ENCODE results near the gene GRIA4. TPM values are rescaled to one million over a fixed set of nuclear protein-coding genes. Genes with fewer than 3 reads are reported as not detected.
A peak's percentile ranks its signal among the peaks of the same experiment; 100 is the strongest.

Gene GRIA4
- polyA plus RNA-seq, 1 of the 3 experiments (the other 2 are of a cell fraction): 0.02 TPM

- Histone ChIP-seq H3K27me3 (ENCODE audit: insufficient read depth) (no peaks in the 10 kb centered on the region), H3K36me3 (replicated peaks in 1 of 2; ENCODE audit: control insufficient read depth in 1 of 2, insufficient read depth in 2 of 2, low read length in 1 of 2) (no peaks in the 10 kb centered on the region), H2AFZ (ENCODE audit: low read depth) (no peak overlapping the region), H3K79me2 (ENCODE audit: insufficient read depth) (no peaks in the 10 kb centered on the region), H3K9ac (no peak overlapping the region), H3K4me2 (no peak overlapping the region), H3K9me2 (no peaks in the 10 kb centered on the region), H3K4me1 (ENCODE audit: control insufficient read depth in 1 of 2, insufficient read depth in 2 of 2, low read depth in 1 of 2, low read length in 1 of 2) (no peaks in the 10 kb centered on the region), H3K4me3 (ENCODE audit: low read depth in 2 of 2, low read length in 1 of 2) (no peak overlapping the region), H4K20me1 (ENCODE audit: insufficient read depth) (no peaks in the 10 kb centered on the region), H3K9me3 (no peaks in the 10 kb centered on the region), H3F3A (replicated peaks; ENCODE audit: insufficient read depth) (no peaks in the 10 kb centered on the region), H3K27ac (ENCODE audit: low read depth in 2 of 2, low read length in 1 of 2) (no peak overlapping the region)
- WGBS (ENCODE audit: low lambda C conversion rate): 49% methylated on average over 2 of the region's 2 CpGs
- TF ChIP-seq RFX5 (IDR thresholded peaks at IDR 0.05; ENCODE audit: low read length): no peak
- no peak for TF ChIP-seq NRF1 (IDR thresholded peaks at IDR 0.05; ENCODE audit: low read depth, low read length)
- TF ChIP-seq FOSL2 (IDR thresholded peaks at IDR 0.05; ENCODE audit: borderline replicate concordance, low read depth): peak; percentile 22; the same call in 1 of the 2 replicates
- TF ChIP-seq MEF2A (IDR thresholded peaks at IDR 0.05; ENCODE audit: borderline replicate concordance, low read depth): peak; percentile 71; the same call in 1 of the 2 replicates
- TF ChIP-seq FOXM1 (IDR thresholded peaks at IDR 0.05; ENCODE audit: low read depth): no peak
- no peak for TF ChIP-seq GATA2 (CRISPR knock-in tag; IDR thresholded peaks at IDR 0.05)
- POLR2A ChIA-PET: no interaction called here
- no peak for DNase-seq
- CTCF ChIA-PET: no interaction called here
Observed at GRCh38 chr11:105588001-105588400, 21.9 kb upstream of the GRIA4 start.

GRCh38 chr11:105589346-105589745 is 20.5 kb upstream of the GRIA4 start:
- H3K36me3 ChIP-seq (replicated peaks in 1 of 2; ENCODE audit: control insufficient read depth in 1 of 2, insufficient read depth in 2 of 2, low read length in 1 of 2): no peaks in the 10 kb centered on the region
- WGBS (ENCODE audit: low lambda C conversion rate): 47% methylated on average over 4 of the region's 4 CpGs
- no peak overlapping the region for H3K4me2 ChIP-seq
- H3K9me3 ChIP-seq: no peaks in the 10 kb centered on the region
- H3K4me3 ChIP-seq (ENCODE audit: low read depth in 2 of 2, low read length in 1 of 2): no peak overlapping the region
- H3K79me2 ChIP-seq (ENCODE audit: insufficient read depth): no peaks in the 10 kb centered on the region
- H3K27me3 ChIP-seq (ENCODE audit: insufficient read depth): no peaks in the 10 kb centered on the region
- POLR2A ChIA-PET: no interaction called here
- no peak overlapping the region for H2AFZ ChIP-seq (ENCODE audit: low read depth)
- CTCF ChIA-PET: interaction anchor here (0.7 kb wide), 1 partner anchor 26 kb away, joined by 3 read pairs; no protein-coding TSS in a partner anchor
- TF ChIP-seq JUND (IDR thresholded peaks at IDR 0.05): no peak
- TF ChIP-seq GATA2 (CRISPR knock-in tag; IDR thresholded peaks at IDR 0.05): no peak
- no peak for TF ChIP-seq CHD2 (IDR thresholded peaks at IDR 0.05; ENCODE audit: low read length, partially characterized antibody)
- TF ChIP-seq TCF12 (IDR thresholded peaks at IDR 0.05): no peak
- TF ChIP-seq MEF2A (IDR thresholded peaks at IDR 0.05; ENCODE audit: borderline replicate concordance, low read depth): no peak
- H3K4me1 ChIP-seq (ENCODE audit: control insufficient read depth in 1 of 2, insufficient read depth in 2 of 2, low read depth in 1 of 2, low read length in 1 of 2): no peaks in the 10 kb centered on the region
- H3K9ac ChIP-seq: no peak overlapping the region
- no peak for DNase-seq
- H3F3A ChIP-seq (replicated peaks; ENCODE audit: insufficient read depth): no peaks in the 10 kb centered on the region
- H4K20me1 ChIP-seq (ENCODE audit: insufficient read depth): no peaks in the 10 kb centered on the region
- no peak overlapping the region for H3K27ac ChIP-seq (ENCODE audit: low read depth in 2 of 2, low read length in 1 of 2)
- no peaks in the 10 kb centered on the region for H3K9me2 ChIP-seq

- no peaks in the 10 kb centered on the region for H3K27me3 ChIP-seq (ENCODE audit: insufficient read depth)
- POLR2A ChIA-PET: no interaction called here
- H3K27ac ChIP-seq (ENCODE audit: low read depth in 2 of 2, low read length in 1 of 2): no peak overlapping the region
- H3K36me3 ChIP-seq (replicated peaks in 1 of 2; ENCODE audit: control insufficient read depth in 1 of 2, insufficient read depth in 2 of 2, low read length in 1 of 2): no peaks in the 10 kb centered on the region
- no peaks in the 10 kb centered on the region for H3K9me2 ChIP-seq
- CTCF ChIA-PET: interaction anchor here (0.7 to 1.0 kb wide), 2 partner anchors 9 to 570 kb away, joined by 3 read pairs; no protein-coding TSS in a partner anchor
- no peaks in the 10 kb centered on the region for H3F3A ChIP-seq (replicated peaks; ENCODE audit: insufficient read depth)
- no peaks in the 10 kb centered on the region for H4K20me1 ChIP-seq (ENCODE audit: insufficient read depth)
- H3K9me3 ChIP-seq: no peaks in the 10 kb centered on the region
- H3K4me3 ChIP-seq (ENCODE audit: low read depth in 2 of 2, low read length in 1 of 2): no peak overlapping the region
- WGBS (ENCODE audit: low lambda C conversion rate): 76% methylated on average over 5 of the region's 5 CpGs
- no peak overlapping the region for H3K9ac ChIP-seq
- H3K4me2 ChIP-seq: no peak overlapping the region
- no peak overlapping the region for H2AFZ ChIP-seq (ENCODE audit: low read depth)
- no peaks in the 10 kb centered on the region for H3K79me2 ChIP-seq (ENCODE audit: insufficient read depth)
- no peak for DNase-seq
- no peaks in the 10 kb centered on the region for H3K4me1 ChIP-seq (ENCODE audit: control insufficient read depth in 1 of 2, insufficient read depth in 2 of 2, low read depth in 1 of 2, low read length in 1 of 2)
- TF ChIP-seq SIN3A (IDR thresholded peaks at IDR 0.05; ENCODE audit: borderline replicate concordance, low read depth, low read length) (no peak), ZBTB33 (IDR thresholded peaks at IDR 0.05; ENCODE audit: borderline replicate concordance, low read depth) (no peak), MAX (IDR thresholded peaks at IDR 0.05; ENCODE audit: low read depth) (no peak), USF2 (IDR thresholded peaks at IDR 0.05; ENCODE audit: borderline replicate concordance, low read depth, low read length) (no peak), GABPA (IDR thresholded peaks at IDR 0.05; ENCODE audit: low read depth) (no peak), EZH2phosphoT487 (IDR thresholded peaks at IDR 0.05; ENCODE audit: borderline replicate concordance, low read depth) (no peak), NFIC (IDR thresholded peaks at IDR 0.05; ENCODE audit: borderline replicate concordance) (no peak), RAD21 (IDR thresholded peaks at IDR 0.05; ENCODE audit: low read length) (no peak)
Observed at GRCh38 chr11:105592035-105592434, 17.8 kb upstream of the GRIA4 start.

All from SK-N-SH (cell line).